ENCODE measurements around the gene PLEKHG1.

Gene PLEKHG1

DNA sequence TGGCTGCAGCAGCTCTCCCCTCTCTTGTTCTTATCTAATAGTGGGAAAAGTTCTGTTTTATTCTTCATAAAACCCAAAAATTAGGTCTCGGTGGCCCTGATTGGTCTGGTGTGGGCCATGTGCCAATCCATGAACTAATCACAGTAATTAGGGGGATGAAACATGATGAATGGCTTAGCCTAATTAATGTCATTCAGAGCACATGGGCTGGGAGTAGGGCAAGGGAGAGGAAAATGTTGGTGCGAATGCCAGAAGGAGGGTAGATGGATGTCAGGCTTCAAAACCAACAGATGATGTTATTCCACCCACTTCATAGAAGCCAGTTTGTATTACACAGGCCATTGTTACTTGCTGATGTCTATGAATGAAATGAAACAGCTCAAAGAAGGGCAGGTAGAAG is 46.5 kb downstream of the PLEKHG1 start:
- TF ChIP-seq, protein P1, sequence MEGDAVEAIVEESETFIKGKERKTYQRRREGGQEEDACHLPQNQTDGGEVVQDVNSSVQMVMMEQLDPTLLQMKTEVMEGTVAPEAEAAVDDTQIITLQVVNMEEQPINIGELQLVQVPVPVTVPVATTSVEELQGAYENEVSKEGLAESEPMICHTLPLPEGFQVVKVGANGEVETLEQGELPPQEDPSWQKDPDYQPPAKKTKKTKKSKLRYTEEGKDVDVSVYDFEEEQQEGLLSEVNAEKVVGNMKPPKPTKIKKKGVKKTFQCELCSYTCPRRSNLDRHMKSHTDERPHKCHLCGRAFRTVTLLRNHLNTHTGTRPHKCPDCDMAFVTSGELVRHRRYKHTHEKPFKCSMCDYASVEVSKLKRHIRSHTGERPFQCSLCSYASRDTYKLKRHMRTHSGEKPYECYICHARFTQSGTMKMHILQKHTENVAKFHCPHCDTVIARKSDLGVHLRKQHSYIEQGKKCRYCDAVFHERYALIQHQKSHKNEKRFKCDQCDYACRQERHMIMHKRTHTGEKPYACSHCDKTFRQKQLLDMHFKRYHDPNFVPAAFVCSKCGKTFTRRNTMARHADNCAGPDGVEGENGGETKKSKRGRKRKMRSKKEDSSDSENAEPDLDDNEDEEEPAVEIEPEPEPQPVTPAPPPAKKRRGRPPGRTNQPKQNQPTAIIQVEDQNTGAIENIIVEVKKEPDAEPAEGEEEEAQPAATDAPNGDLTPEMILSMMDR (IDR thresholded peaks at IDR 0.05), result no peak
- H3K27me3 ChIP-seq (ENCODE audit: control insufficient read depth, insufficient read depth, low read length), result no peaks in the 10 kb centered on the region
- H3K36me3 ChIP-seq (ENCODE audit: control insufficient read depth, insufficient read depth, low read length), result no peaks in the 10 kb centered on the region
- peaks cover 11% of the 10 kb centered on the region for H3K4me1 ChIP-seq
- H3K79me2 ChIP-seq, result peaks cover 27% of the 10 kb centered on the region
- no peak overlapping the region for H2AFZ ChIP-seq
- H3K4me3 ChIP-seq (ENCODE audit: low read depth, low read length), result no peak overlapping the region
- no peaks in the 10 kb centered on the region for H3K9me3 ChIP-seq (ENCODE audit: control insufficient read depth, low read length)
- no peak overlapping the region for H3K9ac ChIP-seq
- no peak overlapping the region for H3K27ac ChIP-seq
- H3K4me2 ChIP-seq (ENCODE audit: low read length), result no peak overlapping the region

DNA sequence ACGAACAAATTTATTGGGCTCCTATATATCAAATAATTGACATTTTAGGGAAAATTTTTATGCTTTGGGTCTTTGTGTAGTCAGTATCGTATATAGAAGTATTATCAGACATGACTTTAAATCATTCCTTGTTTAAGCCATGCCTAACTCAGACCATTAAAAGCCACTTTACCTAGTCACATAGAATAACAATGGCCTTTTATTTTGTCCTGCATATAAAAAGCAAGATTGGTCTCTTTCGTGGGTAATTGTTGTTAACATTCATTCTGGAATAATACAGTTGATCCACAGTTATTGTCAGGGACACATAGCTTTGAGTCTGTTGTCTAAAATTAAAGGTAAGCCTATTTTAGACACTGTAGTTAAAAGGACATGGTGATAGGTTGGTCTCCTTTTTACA is 47.4 kb downstream of the PLEKHG1 start:
- Histone ChIP-seq H2AFZ (no peak overlapping the region), H3K9ac (no peak overlapping the region), H3K9me3 (ENCODE audit: control insufficient read depth, low read length) (no peaks in the 10 kb centered on the region), H3K36me3 (ENCODE audit: control insufficient read depth, insufficient read depth, low read length) (no peaks in the 10 kb centered on the region), H3K27ac (no peak overlapping the region), H3K27me3 (ENCODE audit: control insufficient read depth, insufficient read depth, low read length) (no peaks in the 10 kb centered on the region), H3K4me1 (peaks cover 9% of the 10 kb centered on the region), H3K4me3 (ENCODE audit: low read depth, low read length) (no peak overlapping the region), H3K79me2 (peaks cover 29% of the 10 kb centered on the region), H3K4me2 (ENCODE audit: low read length) (no peak overlapping the region)
- TF ChIP-seq, protein P1 (IDR thresholded peaks at IDR 0.05), result no peak
